ENCODE data around the gene GTF2F2. TPM values are rescaled to one million over a fixed set of nuclear protein-coding genes. Genes with fewer than 3 reads are reported as not detected.

GTF2F2 gene
- total RNA-seq, 4 donors from 2014 or later = 9.4 to 23.3 (median 19.6) TPM

- WGBS, 2 donors = 100% methylated on average over 2 of the region's 2 CpGs
- TF ChIP-seq CTCF (IDR thresholded peaks at IDR 0.05) (no peak), POLR2A (IDR thresholded peaks at IDR 0.05) (no peak)
- H3K36me3 ChIP-seq = no peaks in the 10 kb centered on the region
- intact Hi-C loops (cut with DNase I) = no loop called here
- H3K9me3 ChIP-seq = no peaks in the 10 kb centered on the region
- H3K4me1 ChIP-seq = no peaks in the 10 kb centered on the region
- no peak overlapping the region for H3K27ac ChIP-seq
- H3K4me3 ChIP-seq = no peak overlapping the region
- H3K27me3 ChIP-seq = no peaks in the 10 kb centered on the region
- no peak for DNase-seq
Measured at GRCh38 chr13:45232591-45232990, 112.3 kb downstream of the GTF2F2 start.

- intact Hi-C loops (cut with DNase I) = no loop called here
- Histone ChIP-seq H3K4me3 (no peak overlapping the region), H3K27ac (peak overlapping the region in 3 of 4 donors; percentile 13 to 67 (median 44)), H3K9me3 (no peaks in the 10 kb centered on the region), H3K36me3 (no peaks in the 10 kb centered on the region), H3K4me1 (peaks cover 0 to 46% (median 0%) of the 10 kb centered on the region in 3 donors), H3K27me3 (no peaks in the 10 kb centered on the region)
- DNase-seq = no peak
- TF ChIP-seq CTCF (IDR thresholded peaks at IDR 0.05) (no peak), POLR2A (IDR thresholded peaks at IDR 0.05) (no peak)
- 51 to 55% methylated on average over 4 of the region's 4 CpGs for WGBS, 2 donors
Measured at GRCh38 chr13:45238945-45239795, 118.9 kb downstream of the GTF2F2 start.

- no peaks in the 10 kb centered on the region for H3K9me3 ChIP-seq
- no peak overlapping the region for H3K27ac ChIP-seq
- no peaks in the 10 kb centered on the region for H3K36me3 ChIP-seq
- no peak for DNase-seq
- no peak for TF ChIP-seq CTCF (IDR thresholded peaks at IDR 0.05)
- TF ChIP-seq POLR2A (IDR thresholded peaks at IDR 0.05) = no peak
- no peaks in the 10 kb centered on the region for H3K27me3 ChIP-seq
- peaks cover 0 to 46% (median 0%) of the 10 kb centered on the region in 3 donors for H3K4me1 ChIP-seq
- no peak overlapping the region for H3K4me3 ChIP-seq
- intact Hi-C loops (cut with DNase I) = no loop called here
Measured at GRCh38 chr13:45240143-45240542, 119.8 kb downstream of the GTF2F2 start.

GRCh38 chr13:45242070-45242469, 121.8 kb downstream of the GTF2F2 start:
- H3K4me3 ChIP-seq = no peak overlapping the region
- no peaks in the 10 kb centered on the region for H3K27me3 ChIP-seq
- H3K27ac ChIP-seq = peak overlapping the region in 2 of 4 donors; percentile 31 to 55
- intact Hi-C loops (cut with DNase I) = no loop called here
- no peaks in the 10 kb centered on the region for H3K36me3 ChIP-seq
- no peak for TF ChIP-seq POLR2A (IDR thresholded peaks at IDR 0.05)
- no peak for TF ChIP-seq CTCF (IDR thresholded peaks at IDR 0.05)
- H3K9me3 ChIP-seq = no peaks in the 10 kb centered on the region
- DNase-seq = no peak
- WGBS, 2 donors = 4 to 19% methylated on average over 3 of the region's 3 CpGs
- H3K4me1 ChIP-seq = peaks cover 0 to 46% (median 0%) of the 10 kb centered on the region in 3 donors

GRCh38 chr13:45242524-45242923, 122.2 kb downstream of the GTF2F2 start:
- 73 to 77% methylated on average over 1 of the region's 1 CpG for WGBS, 2 donors
- peak overlapping the region in 2 of 4 donors; percentile 0 to 31 for H3K27ac ChIP-seq

More at GRCh38 chr13:45242524-45242923, 122.2 kb downstream of the GTF2F2 start:
- Histone ChIP-seq H3K4me3 (no peak overlapping the region), H3K36me3 (no peaks in the 10 kb centered on the region), H3K4me1 (peaks cover 0 to 46% (median 0%) of the 10 kb centered on the region in 3 donors), H3K27me3 (no peaks in the 10 kb centered on the region), H3K9me3 (no peaks in the 10 kb centered on the region)
- no peak for TF ChIP-seq POLR2A (IDR thresholded peaks at IDR 0.05)
- no peak for TF ChIP-seq CTCF (IDR thresholded peaks at IDR 0.05)
- DNase-seq = no peak
- intact Hi-C loops (cut with DNase I) = no loop called here
